Measurements from ENCODE around the gene CES4A. TPM values are rescaled to one million over a fixed set of nuclear protein-coding genes. Genes with fewer than 3 reads are reported as not detected.
A peak's percentile ranks its signal among the peaks of the same experiment; 100 is the strongest.

Gene CES4A
- total and polyA plus RNA-seq, 2 of the 13 experiments (the other 11 are each of a cell fraction or from before 2014, with no cell fraction given), result 0.09 to 0.17 TPM

DNA sequence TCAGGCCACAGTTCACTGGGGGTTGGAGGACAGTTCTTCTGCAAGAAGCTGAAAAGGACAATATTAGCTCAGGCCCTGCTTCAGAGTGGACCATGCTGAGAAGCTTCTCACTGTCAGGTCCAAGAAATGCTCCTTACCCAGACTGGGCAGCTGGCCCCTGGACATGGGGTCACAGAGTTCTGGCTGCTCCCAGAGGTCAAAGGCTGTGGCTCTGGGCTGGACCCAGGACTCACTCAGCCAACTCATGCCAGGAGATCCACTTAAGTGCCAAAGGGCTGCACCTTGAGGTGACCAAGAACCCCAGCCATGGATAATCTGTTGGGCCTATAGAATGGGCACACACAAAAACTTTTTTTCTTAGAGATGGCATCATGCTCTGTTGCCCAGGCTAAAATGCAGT lies 49.0 kb upstream of the CES4A start:
- DNase-seq (ENCODE audit: low spot score), result no peak
- no peak for TF ChIP-seq NFIB (CRISPR knock-in tag; IDR thresholded peaks at IDR 0.05; ENCODE audit: borderline replicate concordance)
- 0 out of 2 replicates have a peak, but pooled peaks have one; percentile 22 for TF ChIP-seq HES4 (CRISPR knock-in tag; IDR thresholded peaks at IDR 0.05; ENCODE audit: borderline replicate concordance)
- CTCF ChIA-PET (ENCODE audit: low intra/inter-chr PET ratio, low total read pairs), result no interaction called here
- POLR2A ChIA-PET, result interaction anchor here (0.6 to 2.2 kb wide), 2 partner anchors 9 to 34 kb away, joined by 3 to 9 read pairs; no protein-coding TSS in a partner anchor
- peaks cover 31% of the 10 kb centered on the region for H3K4me1 ChIP-seq (ENCODE audit: insufficient read depth, low read length)
- intact Hi-C loops (cut with micrococcal nuclease; ENCODE audit: unreplicated experiment) (no loop called here), in situ Hi-C loops (cut with HindIII; ENCODE audit: extremely low pct_ligation_motif_present, low pct_unique_long_range_greater_than_20kb) (loop anchor here (5.0 kb wide), 1 partner anchor 37 kb away; no protein-coding TSS in a partner anchor)
- no peak overlapping the region for H3K27ac ChIP-seq (ENCODE audit: extremely low read length, insufficient read depth, low read length)
- H3K4me3 ChIP-seq (replicated peaks in 1 of 3; ENCODE audit: insufficient read depth in 1 of 3, low read depth in 2 of 3, low read length in 3 of 3), result no peak overlapping the region
- peaks cover 32 to 60% of the 10 kb centered on the region in 2 experiments for H3K36me3 ChIP-seq (replicated peaks in 1 of 2; ENCODE audit: control insufficient read depth in 1 of 2, insufficient read depth in 2 of 2, low read length in 2 of 2)
- FAIRE-seq, result no peak
- no peak for ATAC-seq
- no peaks in the 10 kb centered on the region for H3K9me3 ChIP-seq (ENCODE audit: low read length)
- no peaks in the 10 kb centered on the region; the same call in 1 of the 2 replicates for H4K20me1 ChIP-seq (ENCODE audit: insufficient read depth, low read length)
- no peak overlapping the region for H3K4me2 ChIP-seq (ENCODE audit: low read depth, low read length)
- no peaks in the 10 kb centered on the region for H3K27me3 ChIP-seq (ENCODE audit: control insufficient read depth in 1 of 2, insufficient read depth in 2 of 2, low read length in 2 of 2)
- H3K9ac ChIP-seq (ENCODE audit: insufficient read depth, low read depth, low read length), result no peak overlapping the region
- no TSS peak for BruUV-seq (replicated peaks)
- peaks cover 23% of the 10 kb centered on the region for H3K79me2 ChIP-seq (ENCODE audit: insufficient read depth, low read length)
- no peak overlapping the region for H2AFZ ChIP-seq (ENCODE audit: low read length)

DNA sequence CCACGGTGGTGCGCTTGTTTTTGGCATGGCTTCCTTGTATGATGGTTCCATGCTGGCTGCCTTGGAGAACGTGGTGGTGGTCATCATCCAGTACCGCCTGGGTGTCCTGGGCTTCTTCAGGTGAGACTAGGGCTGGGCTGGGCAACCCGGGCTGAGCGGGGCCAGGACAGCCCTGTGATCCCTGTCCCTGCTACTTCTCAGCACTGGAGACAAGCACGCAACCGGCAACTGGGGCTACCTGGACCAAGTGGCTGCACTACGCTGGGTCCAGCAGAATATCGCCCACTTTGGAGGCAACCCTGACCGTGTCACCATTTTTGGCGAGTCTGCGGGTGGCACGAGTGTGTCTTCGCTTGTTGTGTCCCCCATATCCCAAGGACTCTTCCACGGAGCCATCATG lies 48.2 kb upstream of the CES4A start:
- Histone ChIP-seq H3K27me3 (ENCODE audit: control insufficient read depth in 1 of 2, insufficient read depth in 2 of 2, low read length in 2 of 2) (no peaks in the 10 kb centered on the region), H3K4me1 (ENCODE audit: insufficient read depth, low read length) (peaks cover 31% of the 10 kb centered on the region), H2AFZ (ENCODE audit: low read length) (no peak overlapping the region), H3K4me2 (ENCODE audit: low read depth, low read length) (no peak overlapping the region), H3K27ac (ENCODE audit: extremely low read length, insufficient read depth, low read length) (no peak overlapping the region), H3K4me3 (replicated peaks in 1 of 3; ENCODE audit: insufficient read depth in 1 of 3, low read depth in 2 of 3, low read length in 3 of 3) (no peak overlapping the region), H3K9me3 (ENCODE audit: low read length) (no peaks in the 10 kb centered on the region), H3K36me3 (replicated peaks in 1 of 2; ENCODE audit: control insufficient read depth in 1 of 2, insufficient read depth in 2 of 2, low read length in 2 of 2) (peaks cover 32 to 60% of the 10 kb centered on the region in 2 experiments), H3K9ac (ENCODE audit: insufficient read depth, low read depth, low read length) (no peak overlapping the region), H3K79me2 (ENCODE audit: insufficient read depth, low read length) (peaks cover 16% of the 10 kb centered on the region), H4K20me1 (ENCODE audit: insufficient read depth, low read length) (no peaks in the 10 kb centered on the region; the same call in 1 of the 2 replicates)
- 98% methylated on average over 7 of the region's 16 CpGs for WGBS (ENCODE audit: low lambda C conversion rate)
- in situ Hi-C loops (cut with HindIII; ENCODE audit: extremely low pct_ligation_motif_present, low pct_unique_long_range_greater_than_20kb) (no loop called here), intact Hi-C loops (cut with micrococcal nuclease; ENCODE audit: unreplicated experiment) (no loop called here)
- FAIRE-seq, result no peak
- no peak for DNase-seq (ENCODE audit: low spot score)
- ChIA-PET POLR2A (no interaction called here), CTCF (ENCODE audit: low intra/inter-chr PET ratio, low total read pairs) (no interaction called here)
- no TSS peak for BruUV-seq (replicated peaks)
- TF ChIP-seq AGO2 (optimal IDR thresholded peaks at IDR 0.05; ENCODE audit: low read depth, low read length) (peak; percentile 70), SNRNP70 (IDR thresholded peaks at IDR 0.05; ENCODE audit: low read depth, low read length) (no peak), DRAP1 (CRISPR knock-in tag; IDR thresholded peaks at IDR 0.05) (no peak), KMT2A (CRISPR knock-in tag; IDR thresholded peaks at IDR 0.05) (no peak), RBFOX2 (IDR thresholded peaks at IDR 0.05; ENCODE audit: low read depth, low read length) (peak; percentile 52; the same call in 1 of the 2 replicates)
- TF ChIP-seq, protein P1, sequence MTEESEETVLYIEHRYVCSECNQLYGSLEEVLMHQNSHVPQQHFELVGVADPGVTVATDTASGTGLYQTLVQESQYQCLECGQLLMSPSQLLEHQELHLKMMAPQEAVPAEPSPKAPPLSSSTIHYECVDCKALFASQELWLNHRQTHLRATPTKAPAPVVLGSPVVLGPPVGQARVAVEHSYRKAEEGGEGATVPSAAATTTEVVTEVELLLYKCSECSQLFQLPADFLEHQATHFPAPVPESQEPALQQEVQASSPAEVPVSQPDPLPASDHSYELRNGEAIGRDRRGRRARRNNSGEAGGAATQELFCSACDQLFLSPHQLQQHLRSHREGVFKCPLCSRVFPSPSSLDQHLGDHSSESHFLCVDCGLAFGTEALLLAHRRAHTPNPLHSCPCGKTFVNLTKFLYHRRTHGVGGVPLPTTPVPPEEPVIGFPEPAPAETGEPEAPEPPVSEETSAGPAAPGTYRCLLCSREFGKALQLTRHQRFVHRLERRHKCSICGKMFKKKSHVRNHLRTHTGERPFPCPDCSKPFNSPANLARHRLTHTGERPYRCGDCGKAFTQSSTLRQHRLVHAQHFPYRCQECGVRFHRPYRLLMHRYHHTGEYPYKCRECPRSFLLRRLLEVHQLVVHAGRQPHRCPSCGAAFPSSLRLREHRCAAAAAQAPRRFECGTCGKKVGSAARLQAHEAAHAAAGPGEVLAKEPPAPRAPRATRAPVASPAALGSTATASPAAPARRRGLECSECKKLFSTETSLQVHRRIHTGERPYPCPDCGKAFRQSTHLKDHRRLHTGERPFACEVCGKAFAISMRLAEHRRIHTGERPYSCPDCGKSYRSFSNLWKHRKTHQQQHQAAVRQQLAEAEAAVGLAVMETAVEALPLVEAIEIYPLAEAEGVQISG (CRISPR knock-in tag; IDR thresholded peaks at IDR 0.05), result 0 out of 2 replicates have a peak, but pooled peaks have one; percentile 14
- no peak for ATAC-seq
